Kidney (tissue), 14 donors: ENCODE measurements around the gene RNF25. TPM values are rescaled to one million over a fixed set of nuclear protein-coding genes. Genes with fewer than 3 reads are reported as not detected.

Experiments used
- DNase-seq, 5 donors: peaks; one replicate each; pipeline ENCODE4 v3.0.0-alpha.2; 2013 to 2020
- FAIRE-seq: peaks from 2 replicates; lab custom pipeline; 2012; peaks lifted over from hg19 to GRCh38; lab: Jason Lieb, UNC
- H3K27ac ChIP-seq, 2 donors: one replicate each; pipeline ENCODE4 v1.7.0; 2013; ENCODE audit warnings: low read depth in 2 of 2, low read length in 2 of 2, inconsistent platforms in 1 of 2
- H3K27me3 ChIP-seq: one replicate; pipeline ENCODE4 v1.7.1; 2013; ENCODE audit warnings: low read length, inconsistent platforms; ENCODE audit not compliant: control insufficient read depth, insufficient read depth
- H3K36me3 ChIP-seq, 3 donors: one replicate each; pipeline versions ENCODE4 v1.7.0 to v1.7.1; 2013; ENCODE audit warnings: low read length in 3 of 3, control low read depth in 1 of 3, inconsistent platforms in 1 of 3; ENCODE audit not compliant: insufficient read depth in 3 of 3, control insufficient read depth in 2 of 3
- H3K4me1 ChIP-seq, 3 donors: one replicate each; pipeline versions ENCODE4 v1.7.0 to v1.7.1; 2013; ENCODE audit warnings: low read length in 3 of 3, inconsistent platforms in 1 of 3, low read depth in 1 of 3; ENCODE audit not compliant: control insufficient read depth in 2 of 3, insufficient read depth in 2 of 3
- H3K4me3 ChIP-seq, 3 donors: one replicate each; pipeline versions ENCODE4 v1.7.0 to v1.8.1; 2013; ENCODE audit warnings: low read length in 3 of 3, control low read depth in 1 of 3, inconsistent platforms in 1 of 3
- H3K9ac ChIP-seq, 3 donors: one replicate each; pipeline versions ENCODE4 v1.7.0 to v1.7.1; 2013; ENCODE audit warnings: low read length in 3 of 3, control low read depth in 1 of 3, inconsistent platforms in 1 of 3
- H3K9me3 ChIP-seq, 3 donors: one replicate each; pipeline versions ENCODE4 v1.7.0 to v1.7.1; 2013; ENCODE audit warnings: low read length in 3 of 3, control low read depth in 1 of 3, inconsistent platforms in 1 of 3; ENCODE audit not compliant: control insufficient read depth in 2 of 3, insufficient read depth in 1 of 3
- CTCF ChIP-seq: IDR thresholded peaks from 3 replicates; pipeline ENCODE4 v1.5.1; 2012; ENCODE audit warnings: mild to moderate bottlenecking, moderate library complexity, borderline replicate concordance; ENCODE audit not compliant: insufficient read depth; ENCODE audit errors: extremely low read depth
- intact Hi-C: fragments of 100-400 bp; cut with DNase I; formaldehyde crosslinking; loops from one replicate; pipeline ENCODE4 v1.11.1; 2022
- polyA plus RNA-seq: library from polyadenylated mRNA; stranded (reverse); fragments of 350-450 nt; fragmentation: Illumina TruSeq; extraction: RNeasy Lipid Tissue Mini Kit (QIAGEN cat#74804); gene quantifications from one replicate; pipeline ENCODE4 v1.2.3, GENCODE V29; 2014; ENCODE audit warnings: low read depth, low replicate concordance; ENCODE audit not compliant: insufficient read depth
- total RNA-seq: library from RNA; stranded (reverse); fragmentation: NEBNext Ultra II Directional; extraction: Animal tissue kit (Norgen Biotek cat#: 25700); gene quantifications from one replicate; pipeline ENCODE4 v1.2.1, GENCODE V29; 2021
- donor health status: control.
- donor health status: control.
- donor health status: control.
- donor health status: control.
- donor health status: control.
- donor health status: DM: yes; HTN: yes; CAD: no.
- donor health status: Normal renal cell carcinoma (clear cell type).

The RNF25 gene
- total and polyA plus RNA-seq, 2 donors from 2014 or later = 27.8 to 30.2 TPM

GRCh38 chr2:218717262-218717661 is 45.5 kb upstream of the RNF25 start:
- Histone ChIP-seq H3K27ac (no peak overlapping the region), H3K9ac (no peak overlapping the region), H3K4me3 (no peak overlapping the region), H3K4me1 (no peaks in the 10 kb centered on the region), H3K36me3 (no peaks in the 10 kb centered on the region), H3K27me3 (no peaks in the 10 kb centered on the region), H3K9me3 (no peaks in the 10 kb centered on the region)
- DNase-seq = no peak
- FAIRE-seq = no peak
- TF ChIP-seq CTCF = no peak
- intact Hi-C loops = no loop called here

- H3K4me1 ChIP-seq = peaks cover 3 to 6% (median 6%) of the 10 kb centered on the region in 3 donors
- H3K9me3 ChIP-seq = no peaks in the 10 kb centered on the region
- DNase-seq = no peak
- no peaks in the 10 kb centered on the region for H3K36me3 ChIP-seq
- H3K4me3 ChIP-seq = no peak overlapping the region
- no peaks in the 10 kb centered on the region for H3K27me3 ChIP-seq
- H3K9ac ChIP-seq = no peak overlapping the region
- intact Hi-C loops = no loop called here
- no peak overlapping the region for H3K27ac ChIP-seq
- no peak for TF ChIP-seq CTCF
- no peak for FAIRE-seq
Measured at GRCh38 chr2:218716070-218716469, 44.3 kb upstream of the RNF25 start.

- intact Hi-C loops = no loop called here
- H3K9ac ChIP-seq = no peak overlapping the region
- no peak for TF ChIP-seq CTCF
- FAIRE-seq = no peak
- H3K4me3 ChIP-seq = no peak overlapping the region
- no peaks in the 10 kb centered on the region for H3K36me3 ChIP-seq
- no peaks in the 10 kb centered on the region for H3K27me3 ChIP-seq
- no peak for DNase-seq
- H3K9me3 ChIP-seq = no peaks in the 10 kb centered on the region
- no peak overlapping the region for H3K27ac ChIP-seq
- H3K4me1 ChIP-seq = peaks cover 3 to 6% (median 6%) of the 10 kb centered on the region in 3 donors
Measured at GRCh38 chr2:218713922-218714321, 42.1 kb upstream of the RNF25 start.

- Histone ChIP-seq H3K9ac (peak overlapping the region; percentile 18 to 76 (median 67)), H3K4me3 (peak overlapping the region; percentile 52 to 81 (median 72)), H3K36me3 (no peaks in the 10 kb centered on the region), H3K4me1 (peaks cover 3 to 6% (median 6%) of the 10 kb centered on the region in 3 donors), H3K27me3 (no peaks in the 10 kb centered on the region), H3K9me3 (no peaks in the 10 kb centered on the region), H3K27ac (peak overlapping the region; percentile 89 to 90)
- intact Hi-C loops = no loop called here
- TF ChIP-seq CTCF = no peak
- DNase-seq (peak in 2 of 5 donors; percentile 61), FAIRE-seq (no peak)
Measured at GRCh38 chr2:218711550-218711929, 39.7 kb upstream of the RNF25 start.
